OCI-LY1 (cell line): ENCODE measurements around the gene SDHAF3.

Experiments
- H2AFZ ChIP-seq: fragments of 200-600 bp; sonication (generic), shearing (Covaris generic); 2 replicates; pipeline ENCODE4 v1.6.0; 2014; ENCODE audit warnings: antibody characterized with exemption, mild to moderate bottlenecking, low read length
- H3F3A ChIP-seq: fragments of 200-600 bp; sonication (generic), shearing (Covaris generic); 2 replicates; pipeline ENCODE4 v1.6.0; 2014; ENCODE audit warnings: mild to moderate bottlenecking, antibody characterized with exemption, low read length, moderate library complexity; ENCODE audit not compliant: insufficient read depth
- H3K27ac ChIP-seq: fragments of 200-600 bp; sonication (generic); 2 replicates; pipeline ENCODE4 v1.5.1; 2014; ENCODE audit warnings: low read length, mixed run types, mild to moderate bottlenecking, low read depth; ENCODE audit not compliant: poor library complexity, severe bottlenecking
- H3K27me3 ChIP-seq: fragments of 200-600 bp; sonication (generic); 2 replicates; pipeline ENCODE4 v1.6.0; 2014; ENCODE audit warnings: antibody characterized with exemption, mild to moderate bottlenecking, low read length, moderate library complexity; ENCODE audit not compliant: insufficient read depth
- H3K36me3 ChIP-seq: fragments of 200-600 bp; sonication (generic); 2 replicates; pipeline ENCODE4 v1.6.1; 2014; ENCODE audit warnings: mild to moderate bottlenecking, antibody characterized with exemption, low read length, moderate library complexity, mixed read lengths; ENCODE audit not compliant: insufficient read depth
- H3K4me1 ChIP-seq: fragments of 200-600 bp; sonication (generic); 2 replicates; pipeline ENCODE4 v1.5.1; 2014; ENCODE audit warnings: mild to moderate bottlenecking, low read length, moderate library complexity; ENCODE audit not compliant: insufficient read depth, severe bottlenecking
- H3K4me2 ChIP-seq: fragments of 200-600 bp; sonication (generic), shearing (Covaris generic); 2 replicates; pipeline ENCODE4 v1.6.1; 2014; ENCODE audit warnings: low read length
- H3K4me3 ChIP-seq: fragments of 200-600 bp; sonication (generic); 2 replicates; pipeline ENCODE4 v1.5.1; 2014; ENCODE audit warnings: low read length, low read depth, mild to moderate bottlenecking, mixed read lengths; ENCODE audit not compliant: poor library complexity, severe bottlenecking
- H3K79me2 ChIP-seq: fragments of 200-600 bp; shearing (Covaris generic); 2 replicates; pipeline ENCODE4 v1.6.1; 2016; ENCODE audit warnings: mixed run types, low read length, mixed read lengths; ENCODE audit not compliant: insufficient read depth
- H3K9ac ChIP-seq: fragments of 200-600 bp; sonication (generic), shearing (Covaris generic); 2 replicates; pipeline ENCODE4 v1.6.1; 2014; ENCODE audit warnings: mild to moderate bottlenecking, low read length, mixed read lengths
- H3K9me2 ChIP-seq: fragments of 200-600 bp; sonication (generic), shearing (Covaris generic); 2 replicates; pipeline ENCODE4 v1.6.1; 2014; ENCODE audit warnings: low read depth, mild to moderate bottlenecking, low read length, mixed read lengths
- H3K9me3 ChIP-seq: fragments of 200-600 bp; shearing (Covaris generic); 2 replicates; pipeline ENCODE4 v1.6.1; 2014; ENCODE audit warnings: low read length, mixed read lengths
- H4K20me1 ChIP-seq: fragments of 200-600 bp; sonication (generic), shearing (Covaris generic); 2 replicates; pipeline ENCODE4 v1.6.0; 2016; ENCODE audit warnings: mild to moderate bottlenecking, low read length; ENCODE audit not compliant: insufficient read depth
- CTCF ChIP-seq: fragments of 200-600 bp; sonication (generic), shearing (Covaris generic); IDR thresholded peaks from 2 replicates; pipeline ENCODE4 v1.5.1; 2017; ENCODE audit warnings: mild to moderate bottlenecking, antibody characterized with exemption, low read length, moderate library complexity, mixed read lengths
- EZH2 ChIP-seq: fragments of 200-600 bp; sonication (generic), shearing (Covaris generic); IDR thresholded peaks from 2 replicates; pipeline ENCODE4 v1.8.0; 2017; ENCODE audit warnings: borderline replicate concordance, mixed run types, mild to moderate bottlenecking, antibody characterized with exemption, low read length, moderate library complexity, mixed read lengths

The SDHAF3 gene

GRCh38 chr7:97215556-97215955, 98.1 kb downstream of the SDHAF3 start:
- Histone ChIP-seq H3F3A (no peaks in the 10 kb centered on the region), H3K36me3 (no peaks in the 10 kb centered on the region), H3K4me3 (no peak overlapping the region), H2AFZ (no peak overlapping the region), H3K4me1 (no peaks in the 10 kb centered on the region), H4K20me1 (no peaks in the 10 kb centered on the region), H3K27ac (no peak overlapping the region), H3K4me2 (no peak overlapping the region), H3K9me2 (no peaks in the 10 kb centered on the region), H3K27me3 (no peaks in the 10 kb centered on the region), H3K79me2 (no peaks in the 10 kb centered on the region), H3K9ac (no peak overlapping the region), H3K9me3 (no peaks in the 10 kb centered on the region)
- TF ChIP-seq EZH2 (no peak), CTCF (no peak)

DNA sequence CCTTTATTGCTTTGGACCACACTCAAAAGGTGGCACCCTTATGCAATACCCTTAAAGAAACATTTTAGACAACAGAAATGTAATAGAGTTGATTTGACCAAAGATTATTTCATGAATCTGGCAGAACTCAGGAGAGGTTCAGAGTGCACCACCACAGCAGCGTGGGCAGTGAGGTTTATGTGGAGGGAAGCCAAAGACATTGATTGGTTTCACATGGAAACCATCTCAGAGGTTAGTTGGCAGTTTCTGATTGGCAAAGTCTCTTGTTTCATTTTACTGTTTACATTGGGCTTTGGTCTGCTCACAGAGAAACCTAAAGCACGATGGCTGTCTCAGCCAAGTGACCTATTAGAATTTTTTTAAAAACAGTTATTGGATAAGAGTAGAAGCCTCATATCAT, 101.3 kb downstream of the SDHAF3 start:
- Histone ChIP-seq H2AFZ (no peak overlapping the region), H3K9me3 (no peaks in the 10 kb centered on the region), H3K4me1 (no peaks in the 10 kb centered on the region), H4K20me1 (no peaks in the 10 kb centered on the region), H3K9me2 (no peaks in the 10 kb centered on the region), H3K27ac (no peak overlapping the region), H3K36me3 (no peaks in the 10 kb centered on the region), H3K27me3 (no peaks in the 10 kb centered on the region), H3F3A (no peaks in the 10 kb centered on the region), H3K4me3 (no peak overlapping the region), H3K79me2 (no peaks in the 10 kb centered on the region), H3K9ac (no peak overlapping the region), H3K4me2 (no peak overlapping the region)
- TF ChIP-seq CTCF (no peak), EZH2 (no peak)

- Histone ChIP-seq H3K9me2 (no peaks in the 10 kb centered on the region), H3K36me3 (no peaks in the 10 kb centered on the region), H4K20me1 (no peaks in the 10 kb centered on the region), H3K27ac (no peak overlapping the region), H2AFZ (no peak overlapping the region), H3K4me3 (no peak overlapping the region), H3K79me2 (no peaks in the 10 kb centered on the region), H3K27me3 (no peaks in the 10 kb centered on the region), H3K4me1 (no peaks in the 10 kb centered on the region), H3K4me2 (no peak overlapping the region), H3K9me3 (no peaks in the 10 kb centered on the region), H3K9ac (no peak overlapping the region), H3F3A (no peaks in the 10 kb centered on the region)
- TF ChIP-seq EZH2 (no peak), CTCF (no peak)
Measured at GRCh38 chr7:97219237-97219636, 101.7 kb downstream of the SDHAF3 start.
